Measurements from ENCODE around the gene LHX6. TPM values are rescaled to one million over a fixed set of nuclear protein-coding genes. Genes with fewer than 3 reads are reported as not detected.

LHX6 gene
- total RNA-seq, 1 donor = not detected

DNA sequence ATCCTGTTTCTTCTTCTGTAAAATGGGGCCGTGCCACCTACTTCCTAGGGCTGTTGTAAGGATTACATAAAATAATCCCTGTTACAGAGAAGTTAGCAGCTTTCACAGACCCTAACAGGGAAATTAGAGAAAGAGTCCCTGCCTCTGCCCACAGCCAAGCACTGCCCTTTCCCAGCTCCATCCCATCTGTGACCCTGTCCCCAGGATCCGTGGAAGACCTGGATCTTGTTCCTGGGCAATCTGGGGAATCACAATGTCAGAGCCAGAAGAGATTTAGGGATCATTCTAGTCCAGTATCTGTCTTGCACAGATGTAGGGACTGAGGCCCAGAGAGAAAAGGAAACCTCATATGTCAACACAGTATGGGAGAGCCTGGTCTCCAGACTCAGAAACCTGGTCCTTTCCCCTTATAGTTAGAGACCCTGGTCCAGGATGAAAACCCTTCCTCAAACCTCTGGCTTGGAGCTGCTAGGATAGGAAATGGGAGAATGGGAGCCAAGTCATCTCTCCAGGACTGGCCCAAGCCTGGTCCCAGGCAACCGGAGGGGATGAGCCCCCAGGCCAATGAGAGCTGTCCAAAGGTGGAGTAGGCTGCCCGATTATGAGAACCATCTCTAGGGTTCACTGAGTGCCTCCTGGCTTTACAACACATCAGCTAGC is 12.5 kb downstream of the LHX6 start:
- TF ChIP-seq CTCF (IDR thresholded peaks at IDR 0.05; ENCODE audit: insufficient read depth, low read depth, low read length) = no peak
- H3K4me3 ChIP-seq (ENCODE audit: low read depth, low read length) = no peak overlapping the region
- no peak for DNase-seq (ENCODE audit: low read depth)

GRCh38 chr9:122215663-122216062 is 13.1 kb downstream of the LHX6 start:
- no peak for DNase-seq (ENCODE audit: low read depth)
- H3K4me3 ChIP-seq (ENCODE audit: low read depth, low read length) = no peak overlapping the region
- TF ChIP-seq CTCF (IDR thresholded peaks at IDR 0.05; ENCODE audit: insufficient read depth, low read depth, low read length) = no peak

DNA sequence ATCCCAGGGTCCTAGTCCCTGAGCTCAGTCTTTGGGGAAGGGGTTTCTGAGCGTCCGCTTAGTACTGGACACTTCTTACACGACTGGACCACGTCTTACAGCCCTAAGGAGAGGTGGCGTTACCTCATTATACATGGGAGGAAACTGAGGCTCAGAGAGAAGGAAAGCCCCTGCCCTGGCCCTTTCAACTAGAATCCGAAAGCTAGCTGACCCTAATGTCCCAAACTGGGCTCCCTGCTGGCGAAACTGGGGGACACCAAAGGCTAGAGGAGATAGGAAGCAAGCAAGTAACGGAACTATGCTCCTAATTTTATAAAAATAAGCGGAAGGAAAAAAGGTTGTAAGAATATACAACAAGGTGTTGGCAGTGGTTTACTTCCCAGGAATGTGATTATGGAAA is 14.2 kb downstream of the LHX6 start:
- H3K4me3 ChIP-seq (ENCODE audit: low read depth, low read length) = peak overlapping the region; percentile 11
- TF ChIP-seq CTCF (IDR thresholded peaks at IDR 0.05; ENCODE audit: insufficient read depth, low read depth, low read length) = no peak
- no peak for DNase-seq (ENCODE audit: low read depth)

GRCh38 chr9:122213589-122214413 is 15.0 kb downstream of the LHX6 start:
- peak; percentile 10 for DNase-seq (ENCODE audit: low read depth)
- H3K4me3 ChIP-seq (ENCODE audit: low read depth, low read length) = peak overlapping the region; percentile 48
- no peak for TF ChIP-seq CTCF (IDR thresholded peaks at IDR 0.05; ENCODE audit: insufficient read depth, low read depth, low read length)

- DNase-seq (ENCODE audit: low read depth) = no peak
- TF ChIP-seq CTCF (IDR thresholded peaks at IDR 0.05; ENCODE audit: insufficient read depth, low read depth, low read length) = no peak
- peak overlapping the region; percentile 48 for H3K4me3 ChIP-seq (ENCODE audit: low read depth, low read length)
These were observed 15.6 kb downstream of the LHX6 start for GRCh38 chr9:122213102-122213588.

DNA sequence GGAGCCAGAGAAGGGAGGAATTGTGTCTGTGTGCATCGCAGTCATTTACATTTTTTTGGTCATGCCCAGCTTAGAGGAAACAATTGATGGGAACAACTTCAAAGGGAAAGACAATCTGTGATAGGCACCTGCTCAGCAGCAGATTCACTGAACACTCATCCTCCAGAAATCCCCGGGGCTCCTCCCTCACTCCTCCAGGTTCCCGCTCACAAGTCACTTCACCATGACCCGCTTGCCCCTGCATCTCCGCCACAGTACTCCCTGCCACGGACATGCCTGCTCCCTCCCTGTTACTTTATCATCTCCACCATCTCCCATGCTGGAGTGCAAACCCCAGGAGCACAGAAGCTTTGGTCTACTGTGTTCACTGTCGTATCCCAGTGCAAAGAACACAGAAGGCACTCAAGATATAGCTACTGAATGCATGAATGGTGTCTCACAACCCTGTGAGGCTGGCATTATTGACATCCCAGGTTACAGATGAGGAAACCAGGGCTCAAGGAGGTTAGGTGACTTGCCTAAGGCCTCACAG is 16.2 kb downstream of the LHX6 start:
- DNase-seq (ENCODE audit: low read depth) = no peak

More for the DNA sequence above, 16.2 kb downstream of the LHX6 start:
- no peak for TF ChIP-seq CTCF (IDR thresholded peaks at IDR 0.05; ENCODE audit: insufficient read depth, low read depth, low read length)
- no peak overlapping the region for H3K4me3 ChIP-seq (ENCODE audit: low read depth, low read length)
